ENCODE measurements around the gene NACC2. TPM values are rescaled to one million over a fixed set of nuclear protein-coding genes. Genes with fewer than 3 reads are reported as not detected.

Gene NACC2
- total and polyA plus RNA-seq, 4 donors, result 4.8 to 17.8 (median 8.8) TPM

DNA sequence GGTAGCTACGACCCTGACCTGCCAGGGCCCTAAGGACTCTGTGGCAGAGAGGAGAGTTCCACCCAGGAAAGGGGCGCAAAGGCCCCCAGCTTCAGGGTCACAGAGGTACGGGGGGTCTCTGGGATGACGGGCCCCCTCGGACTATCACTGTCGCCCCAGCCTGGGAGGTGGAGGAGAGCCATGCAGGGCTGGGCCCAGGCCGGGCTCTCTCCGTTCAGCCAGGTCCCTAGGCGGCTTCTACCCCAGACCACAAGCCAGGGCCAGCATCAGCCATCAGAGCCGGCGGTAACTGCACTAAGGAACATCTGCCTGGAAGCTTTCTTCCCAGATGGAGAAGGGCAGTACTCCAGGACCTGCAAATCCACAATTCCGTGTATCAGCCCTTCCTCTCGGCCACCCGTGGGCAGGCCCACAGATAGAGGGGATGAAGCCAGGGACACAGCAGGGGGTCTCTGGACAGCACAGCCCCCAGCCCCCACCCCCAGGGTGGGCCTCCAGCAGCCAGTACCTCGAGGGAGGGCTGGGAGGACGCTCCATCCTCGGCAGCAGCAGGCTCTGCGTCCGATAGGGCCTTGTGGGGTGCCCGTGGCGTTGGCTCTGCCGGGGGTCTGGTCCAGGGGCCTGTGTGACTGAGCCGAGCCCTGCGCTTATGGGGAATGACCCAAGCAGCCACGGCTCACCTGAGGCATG is 38.4 kb downstream of the NACC2 start:
- no peaks in the 10 kb centered on the region for H3K9me3 ChIP-seq (ENCODE audit: control insufficient read depth in 4 of 4, low read length in 3 of 4)
- H3K4me1 ChIP-seq (ENCODE audit: control insufficient read depth in 4 of 4, insufficient read depth in 4 of 4, low read length in 3 of 4), result peaks cover 0 to 8% (median 4%) of the 10 kb centered on the region in 4 donors
- no peak for TF ChIP-seq HNF4A (conservative IDR thresholded peaks at IDR 0.05)
- no peak for TF ChIP-seq EGR1 (IDR thresholded peaks at IDR 0.05; ENCODE audit: low read depth in 2 of 2)
- TF ChIP-seq FOXA1 (IDR thresholded peaks at IDR 0.05), result no peak
- TF ChIP-seq HNF4G (IDR thresholded peaks at IDR 0.05), result no peak
- TF ChIP-seq, protein P1, sequence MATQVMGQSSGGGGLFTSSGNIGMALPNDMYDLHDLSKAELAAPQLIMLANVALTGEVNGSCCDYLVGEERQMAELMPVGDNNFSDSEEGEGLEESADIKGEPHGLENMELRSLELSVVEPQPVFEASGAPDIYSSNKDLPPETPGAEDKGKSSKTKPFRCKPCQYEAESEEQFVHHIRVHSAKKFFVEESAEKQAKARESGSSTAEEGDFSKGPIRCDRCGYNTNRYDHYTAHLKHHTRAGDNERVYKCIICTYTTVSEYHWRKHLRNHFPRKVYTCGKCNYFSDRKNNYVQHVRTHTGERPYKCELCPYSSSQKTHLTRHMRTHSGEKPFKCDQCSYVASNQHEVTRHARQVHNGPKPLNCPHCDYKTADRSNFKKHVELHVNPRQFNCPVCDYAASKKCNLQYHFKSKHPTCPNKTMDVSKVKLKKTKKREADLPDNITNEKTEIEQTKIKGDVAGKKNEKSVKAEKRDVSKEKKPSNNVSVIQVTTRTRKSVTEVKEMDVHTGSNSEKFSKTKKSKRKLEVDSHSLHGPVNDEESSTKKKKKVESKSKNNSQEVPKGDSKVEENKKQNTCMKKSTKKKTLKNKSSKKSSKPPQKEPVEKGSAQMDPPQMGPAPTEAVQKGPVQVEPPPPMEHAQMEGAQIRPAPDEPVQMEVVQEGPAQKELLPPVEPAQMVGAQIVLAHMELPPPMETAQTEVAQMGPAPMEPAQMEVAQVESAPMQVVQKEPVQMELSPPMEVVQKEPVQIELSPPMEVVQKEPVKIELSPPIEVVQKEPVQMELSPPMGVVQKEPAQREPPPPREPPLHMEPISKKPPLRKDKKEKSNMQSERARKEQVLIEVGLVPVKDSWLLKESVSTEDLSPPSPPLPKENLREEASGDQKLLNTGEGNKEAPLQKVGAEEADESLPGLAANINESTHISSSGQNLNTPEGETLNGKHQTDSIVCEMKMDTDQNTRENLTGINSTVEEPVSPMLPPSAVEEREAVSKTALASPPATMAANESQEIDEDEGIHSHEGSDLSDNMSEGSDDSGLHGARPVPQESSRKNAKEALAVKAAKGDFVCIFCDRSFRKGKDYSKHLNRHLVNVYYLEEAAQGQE (IDR thresholded peaks at IDR 0.05), result no peak
- no peak for TF ChIP-seq RAD21 (IDR thresholded peaks at IDR 0.05)
- TF ChIP-seq NR2F2 (IDR thresholded peaks at IDR 0.05), result no peak
- TF ChIP-seq, protein P2, sequence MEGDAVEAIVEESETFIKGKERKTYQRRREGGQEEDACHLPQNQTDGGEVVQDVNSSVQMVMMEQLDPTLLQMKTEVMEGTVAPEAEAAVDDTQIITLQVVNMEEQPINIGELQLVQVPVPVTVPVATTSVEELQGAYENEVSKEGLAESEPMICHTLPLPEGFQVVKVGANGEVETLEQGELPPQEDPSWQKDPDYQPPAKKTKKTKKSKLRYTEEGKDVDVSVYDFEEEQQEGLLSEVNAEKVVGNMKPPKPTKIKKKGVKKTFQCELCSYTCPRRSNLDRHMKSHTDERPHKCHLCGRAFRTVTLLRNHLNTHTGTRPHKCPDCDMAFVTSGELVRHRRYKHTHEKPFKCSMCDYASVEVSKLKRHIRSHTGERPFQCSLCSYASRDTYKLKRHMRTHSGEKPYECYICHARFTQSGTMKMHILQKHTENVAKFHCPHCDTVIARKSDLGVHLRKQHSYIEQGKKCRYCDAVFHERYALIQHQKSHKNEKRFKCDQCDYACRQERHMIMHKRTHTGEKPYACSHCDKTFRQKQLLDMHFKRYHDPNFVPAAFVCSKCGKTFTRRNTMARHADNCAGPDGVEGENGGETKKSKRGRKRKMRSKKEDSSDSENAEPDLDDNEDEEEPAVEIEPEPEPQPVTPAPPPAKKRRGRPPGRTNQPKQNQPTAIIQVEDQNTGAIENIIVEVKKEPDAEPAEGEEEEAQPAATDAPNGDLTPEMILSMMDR (IDR thresholded peaks at IDR 0.05; ENCODE audit: low read depth, low read length, missing input control), result no peak
- TF ChIP-seq, protein P3, sequence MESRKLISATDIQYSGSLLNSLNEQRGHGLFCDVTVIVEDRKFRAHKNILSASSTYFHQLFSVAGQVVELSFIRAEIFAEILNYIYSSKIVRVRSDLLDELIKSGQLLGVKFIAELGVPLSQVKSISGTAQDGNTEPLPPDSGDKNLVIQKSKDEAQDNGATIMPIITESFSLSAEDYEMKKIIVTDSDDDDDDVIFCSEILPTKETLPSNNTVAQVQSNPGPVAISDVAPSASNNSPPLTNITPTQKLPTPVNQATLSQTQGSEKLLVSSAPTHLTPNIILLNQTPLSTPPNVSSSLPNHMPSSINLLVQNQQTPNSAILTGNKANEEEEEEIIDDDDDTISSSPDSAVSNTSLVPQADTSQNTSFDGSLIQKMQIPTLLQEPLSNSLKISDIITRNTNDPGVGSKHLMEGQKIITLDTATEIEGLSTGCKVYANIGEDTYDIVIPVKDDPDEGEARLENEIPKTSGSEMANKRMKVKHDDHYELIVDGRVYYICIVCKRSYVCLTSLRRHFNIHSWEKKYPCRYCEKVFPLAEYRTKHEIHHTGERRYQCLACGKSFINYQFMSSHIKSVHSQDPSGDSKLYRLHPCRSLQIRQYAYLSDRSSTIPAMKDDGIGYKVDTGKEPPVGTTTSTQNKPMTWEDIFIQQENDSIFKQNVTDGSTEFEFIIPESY (IDR thresholded peaks at IDR 0.05), result no peak
- TF ChIP-seq, protein P4, sequence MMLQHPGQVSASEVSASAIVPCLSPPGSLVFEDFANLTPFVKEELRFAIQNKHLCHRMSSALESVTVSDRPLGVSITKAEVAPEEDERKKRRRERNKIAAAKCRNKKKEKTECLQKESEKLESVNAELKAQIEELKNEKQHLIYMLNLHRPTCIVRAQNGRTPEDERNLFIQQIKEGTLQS (IDR thresholded peaks at IDR 0.05), result no peak
- no peak for TF ChIP-seq TAF1 (conservative IDR thresholded peaks at IDR 0.05)
- TF ChIP-seq MAX (IDR thresholded peaks at IDR 0.05), result no peak
- no peak for TF ChIP-seq JUND (IDR thresholded peaks at IDR 0.05)
- no peak for TF ChIP-seq GABPA (IDR thresholded peaks at IDR 0.05 in 1 of 2, conservative IDR thresholded peaks at IDR 0.05 in 1 of 2)
- TF ChIP-seq FOXA2 (IDR thresholded peaks at IDR 0.05), result no peak
- TF ChIP-seq SP1 (IDR thresholded peaks at IDR 0.05), result no peak
- no peak for TF ChIP-seq RXRA (IDR thresholded peaks at IDR 0.05)
- no peak for TF ChIP-seq YY1 (IDR thresholded peaks at IDR 0.05)
- H3K9ac ChIP-seq (ENCODE audit: low read depth in 1 of 2, low read length in 2 of 2), result no peak overlapping the region
- H3K27ac ChIP-seq (ENCODE audit: low read depth in 1 of 2, low read length in 2 of 2), result no peak overlapping the region
- no peak for DNase-seq (ENCODE audit: low spot score)
- no peak overlapping the region for H3K4me3 ChIP-seq (ENCODE audit: low read depth in 1 of 3, low read length in 3 of 3)
- WGBS, result 93% methylated on average over 25 of the region's 25 CpGs
- no peaks in the 10 kb centered on the region for H3K27me3 ChIP-seq (ENCODE audit: control insufficient read depth in 4 of 4, insufficient read depth in 4 of 4, low read length in 3 of 4)
- no peaks in the 10 kb centered on the region for H3K36me3 ChIP-seq (ENCODE audit: control insufficient read depth in 4 of 4, insufficient read depth in 3 of 4, low read depth in 1 of 4, low read length in 3 of 4)

All from liver (tissue), 9 donors.